Measurements from ENCODE around the gene MYBPC3. TPM values are rescaled to one million over a fixed set of nuclear protein-coding genes. Genes with fewer than 3 reads are reported as not detected.

MYBPC3 gene
- total and polyA plus RNA-seq, 2 donors (not counting 3 experiments of a cell fraction or from before 2014, with no cell fraction given), result not detected

- intact Hi-C loops (cut with micrococcal nuclease), result no loop called here
- dilution Hi-C loops (cut with MboI; ENCODE audit: extremely low pct_ligation_motif_present, low sequenced_read_pairs), result no loop called here
- TF ChIP-seq CTCF (IDR thresholded peaks at IDR 0.05; ENCODE audit: extremely low read depth in 1 of 2, insufficient read depth in 1 of 2, low read depth in 1 of 2, low read length in 2 of 2) (no peak), POLR2AphosphoS5 (IDR thresholded peaks at IDR 0.05; ENCODE audit: insufficient read depth, low read depth, low read length) (no peak), MAX (IDR thresholded peaks at IDR 0.05; ENCODE audit: insufficient read depth, insufficient read length) (no peak), POLR2A (IDR thresholded peaks at IDR 0.05; ENCODE audit: low read depth, low read length) (no peak), MYC (IDR thresholded peaks at IDR 0.05; ENCODE audit: low read depth, low read length) (no peak), GATA2 (IDR thresholded peaks at IDR 0.05; ENCODE audit: insufficient read depth, insufficient read length, low read depth, low read length) (no peak), EZH2 (IDR thresholded peaks at IDR 0.05; ENCODE audit: borderline replicate concordance, low read depth, low read length, severe bottlenecking) (no peak), JUN (IDR thresholded peaks at IDR 0.05; ENCODE audit: borderline replicate concordance, insufficient read depth, insufficient read length, low read depth) (no peak), FOS (IDR thresholded peaks at IDR 0.05; ENCODE audit: borderline replicate concordance, insufficient read depth, low read length) (no peak)
- Histone ChIP-seq H3K27ac (ENCODE audit: insufficient read depth, low read depth, low read length) (no peak overlapping the region), H3K27me3 (ENCODE audit: control insufficient read depth in 2 of 2, insufficient read depth in 2 of 2, low read length in 2 of 2) (no peaks in the 10 kb centered on the region), H3K4me1 (ENCODE audit: control insufficient read depth, extremely low read depth, insufficient read depth, low read length) (no peaks in the 10 kb centered on the region), H3K4me3 (replicated peaks in 1 of 3; ENCODE audit: insufficient read depth in 1 of 3, low read depth in 1 of 3, low read length in 3 of 3) (no peak overlapping the region), H3K4me2 (ENCODE audit: insufficient read depth, low read length) (no peak overlapping the region), H3K9me1 (replicated peaks; ENCODE audit: control insufficient read depth, extremely low read depth, insufficient read depth, low read length) (no peaks in the 10 kb centered on the region), H3K9ac (replicated peaks; ENCODE audit: extremely low read depth, insufficient read depth, low read length) (no peak overlapping the region), H2AFZ (ENCODE audit: low read depth, low read length) (no peak overlapping the region), H3K9me3 (replicated peaks; ENCODE audit: control insufficient read depth, insufficient read depth, low read length) (no peaks in the 10 kb centered on the region), H3K36me3 (ENCODE audit: control insufficient read depth in 2 of 2, extremely low read depth in 1 of 2, insufficient read depth in 2 of 2, low read length in 2 of 2) (no peaks in the 10 kb centered on the region), H3K79me2 (ENCODE audit: control insufficient read depth, insufficient read depth, low read length) (no peaks in the 10 kb centered on the region), H4K20me1 (replicated peaks; ENCODE audit: control insufficient read depth, extremely low read depth, insufficient read depth, low read length) (no peaks in the 10 kb centered on the region)
- BruUV-seq (replicated peaks), result no TSS peak
- no peak for DNase-seq (ENCODE audit: low read depth, low spot score)
- ChIA-PET POLR2A (no interaction called here), CTCF (interaction anchor here (0.9 kb wide), 1 partner anchor 13 kb away, joined by 3 read pairs; no protein-coding TSS in a partner anchor)
- no peak for FAIRE-seq
Measured at GRCh38 chr11:47361419-47361818, 8.9 kb upstream of the MYBPC3 start.

Data from endothelial cell of umbilical vein (primary cell).